Osteoblast (primary cell): Measurements from ENCODE around the gene LRP1. TPM values are rescaled to one million over a fixed set of nuclear protein-coding genes. Genes with fewer than 3 reads are reported as not detected.
A peak's percentile ranks its signal among the peaks of the same experiment; 100 is the strongest.

ENCODE experiments used
- DNase-seq: peaks from one replicate; pipeline ENCODE4 v3.0.0; 2011; ENCODE audit warnings: low spot score, mixed read lengths; ENCODE audit not compliant: insufficient read length; ENCODE audit errors: missing footprints
- H2AFZ ChIP-seq: 2 replicates; pipeline ENCODE4 v1.6.0; 2011; ENCODE audit warnings: mild to moderate bottlenecking, low read length
- H3K27ac ChIP-seq: 2 replicates; pipeline ENCODE4 v1.5.1; 2011; ENCODE audit warnings: mild to moderate bottlenecking, low read depth, low read length, moderate library complexity
- H3K27me3 ChIP-seq: 2 replicates; pipeline ENCODE4 v1.6.0; 2012; ENCODE audit warnings: mild to moderate bottlenecking, control low read depth, inconsistent platforms, low read length, moderate library complexity; ENCODE audit not compliant: insufficient read depth
- H3K36me3 ChIP-seq: 2 replicates; pipeline ENCODE4 v1.5.1; 2011; ENCODE audit warnings: mild to moderate bottlenecking, low read length, control low read depth, moderate library complexity; ENCODE audit not compliant: insufficient read depth
- H3K4me1 ChIP-seq: 2 replicates; pipeline ENCODE4 v1.5.1; 2011; ENCODE audit warnings: mild to moderate bottlenecking, low read length, control low read depth, moderate library complexity; ENCODE audit not compliant: insufficient read depth
- H3K4me2 ChIP-seq: 2 replicates; pipeline ENCODE4 v1.6.0; 2011; ENCODE audit warnings: mild to moderate bottlenecking, low read length; ENCODE audit not compliant: insufficient read depth
- H3K4me3 ChIP-seq: fragments of 200-600 bp; sonication (generic); 3 replicates; pipeline ENCODE4 v1.5.1; 2012; ENCODE audit warnings: mild to moderate bottlenecking, low read length, inconsistent platforms; ENCODE audit not compliant: insufficient read depth
- H3K79me2 ChIP-seq: 2 replicates; pipeline ENCODE4 v1.6.0; 2012; ENCODE audit warnings: mild to moderate bottlenecking, low read length, control low read depth, inconsistent platforms; ENCODE audit not compliant: insufficient read depth
- H3K9me3 ChIP-seq: 2 replicates; pipeline ENCODE4 v1.5.1; 2011; ENCODE audit warnings: low read depth, low read length, control low read depth
- H4K20me1 ChIP-seq: 2 replicates; pipeline ENCODE4 v1.6.0; 2012; ENCODE audit warnings: mild to moderate bottlenecking, low read length, control low read depth; ENCODE audit not compliant: insufficient read depth
- CTCF ChIP-seq: IDR thresholded peaks from 2 replicates; pipeline ENCODE4 v1.5.1; 2011; ENCODE audit warnings: mild to moderate bottlenecking, low read depth, low read length, moderate library complexity; ENCODE audit errors: extremely low read depth
- total RNA-seq: library from RNA; depleted of rRNA; stranded (reverse); fragments of >200 nt; gene quantifications from 2 replicates; pipeline ENCODE4 v1.2.3, GENCODE V29; 2012

Gene LRP1
- total RNA-seq, 1 donor: 744 TPM

- H3K36me3 ChIP-seq: peaks cover 94% of the 10 kb centered on the region
- DNase-seq: peak; percentile 83
- TF ChIP-seq CTCF: no peak
Measured at GRCh38 chr12:57183939-57184725, 55.8 kb downstream of the LRP1 start.

GRCh38 chr12:57185403-57185802 lies 57.1 kb downstream of the LRP1 start:
- TF ChIP-seq CTCF: no peak
- no peaks in the 10 kb centered on the region for H3K4me1 ChIP-seq
- no peaks in the 10 kb centered on the region for H3K9me3 ChIP-seq
- H2AFZ ChIP-seq: no peak overlapping the region
- H4K20me1 ChIP-seq: peaks cover 61% of the 10 kb centered on the region
- DNase-seq: no peak
- no peak overlapping the region for H3K4me2 ChIP-seq
- no peak overlapping the region for H3K27ac ChIP-seq
- peaks cover 94% of the 10 kb centered on the region for H3K36me3 ChIP-seq
- no peak overlapping the region for H3K4me3 ChIP-seq
- no peaks in the 10 kb centered on the region for H3K27me3 ChIP-seq
- peaks cover 59% of the 10 kb centered on the region for H3K79me2 ChIP-seq

More at GRCh38 chr12:57183939-57184725, 55.8 kb downstream of the LRP1 start:
- Histone ChIP-seq H3K4me1 (no peaks in the 10 kb centered on the region), H4K20me1 (peaks cover 65% of the 10 kb centered on the region), H3K79me2 (peaks cover 72% of the 10 kb centered on the region), H3K4me2 (no peak overlapping the region), H3K4me3 (no peak overlapping the region), H2AFZ (no peak overlapping the region), H3K9me3 (no peaks in the 10 kb centered on the region), H3K27ac (no peak overlapping the region), H3K27me3 (no peaks in the 10 kb centered on the region)

- H3K36me3 ChIP-seq: peaks cover 94% of the 10 kb centered on the region
- no peak for DNase-seq
- no peak overlapping the region for H3K4me2 ChIP-seq
- H3K4me3 ChIP-seq: no peak overlapping the region
- H3K79me2 ChIP-seq: peaks cover 55% of the 10 kb centered on the region
- TF ChIP-seq CTCF: no peak
- peaks cover 59% of the 10 kb centered on the region for H4K20me1 ChIP-seq
- H2AFZ ChIP-seq: no peak overlapping the region
- H3K9me3 ChIP-seq: no peaks in the 10 kb centered on the region
- H3K4me1 ChIP-seq: no peaks in the 10 kb centered on the region
- no peak overlapping the region for H3K27ac ChIP-seq
- no peaks in the 10 kb centered on the region for H3K27me3 ChIP-seq
Measured at GRCh38 chr12:57185906-57186508, 57.7 kb downstream of the LRP1 start.

GRCh38 chr12:57187222-57188089 lies 59.2 kb downstream of the LRP1 start:
- Histone ChIP-seq H3K9me3 (no peaks in the 10 kb centered on the region), H2AFZ (no peak overlapping the region), H3K27me3 (no peaks in the 10 kb centered on the region), H3K4me3 (no peak overlapping the region), H4K20me1 (peaks cover 55% of the 10 kb centered on the region), H3K79me2 (peaks cover 50% of the 10 kb centered on the region), H3K36me3 (peaks cover 95% of the 10 kb centered on the region), H3K27ac (no peak overlapping the region), H3K4me2 (no peak overlapping the region), H3K4me1 (no peaks in the 10 kb centered on the region)
- TF ChIP-seq CTCF: no peak
- no peak for DNase-seq
